GM18868 (cell line): ENCODE data around the gene GBP2.

Experiments used
- ATAC-seq: cut with Tn5 transposase; IDR thresholded peaks from one replicate; pipeline ENCODE4 v1.9.1; 2021; ENCODE audit warnings: mild to moderate bottlenecking, moderate library complexity; ENCODE audit not compliant: unreplicated experiment

Gene GBP2

GRCh38 chr1:89065079-89065868, 60.6 kb downstream of the GBP2 start, which contains the start of gene GBP1:
Gene GBP1, minus strand, starts transcription at chr1:89065208. Its CDS starts 1,974 bp downstream, at chr1:89063234.
- peak; percentile 80 for ATAC-seq

- peak; percentile 41 for ATAC-seq
These were observed 61.3 kb downstream of the GBP2 start for GRCh38 chr1:89064632-89065031.

- no peak for ATAC-seq
These were observed 62.8 kb downstream of the GBP2 start for GRCh38 chr1:89063094-89063493.

GRCh38 chr1:89060091-89060490, 65.8 kb downstream of the GBP2 start:
- ATAC-seq, result no peak
